HG02840 (cell line): ENCODE results near the gene UVRAG.
"Not testable (repeated sequence)": the region's sequence is repeated elsewhere in the genome, so short reads cannot be mapped to it uniquely, and the experiment has no call there.

Experiments used
- ATAC-seq: cut with Tn5 transposase; IDR thresholded peaks from one replicate; pipeline ENCODE4 v1.9.1; 2021; ENCODE audit warnings: mild to moderate bottlenecking, moderate library complexity, moderate number of reproducible peaks; ENCODE audit not compliant: unreplicated experiment, low FRiP score

Gene UVRAG

GRCh38 chr11:75873417-75874221 lies 58.6 kb downstream of the UVRAG start:
- ATAC-seq, result peak; percentile 62

GRCh38 chr11:75874684-75875341 lies 59.8 kb downstream of the UVRAG start:
- ATAC-seq, result no peak

GRCh38 chr11:75877327-75877726 lies 62.3 kb downstream of the UVRAG start:
- ATAC-seq, result not testable (repeated sequence)

- not testable (repeated sequence) for ATAC-seq
Observed at GRCh38 chr11:75877931-75878330, 62.9 kb downstream of the UVRAG start.

- ATAC-seq, result no peak
Observed at GRCh38 chr11:75878933-75879332, 63.9 kb downstream of the UVRAG start.

- ATAC-seq, result no peak
Observed at GRCh38 chr11:75879737-75880136, 64.7 kb downstream of the UVRAG start.

GRCh38 chr11:75880343-75880742 lies 65.3 kb downstream of the UVRAG start:
- not testable (repeated sequence) for ATAC-seq

GRCh38 chr11:75884321-75884720 lies 69.3 kb downstream of the UVRAG start:
- no peak for ATAC-seq

GRCh38 chr11:75888416-75888815 lies 73.4 kb downstream of the UVRAG start:
- ATAC-seq, result no peak

- ATAC-seq, result no peak
Observed at GRCh38 chr11:75891947-75892739, 77.1 kb downstream of the UVRAG start.

- no peak for ATAC-seq
Observed at GRCh38 chr11:75893251-75893650, 78.2 kb downstream of the UVRAG start.

- ATAC-seq, result no peak
Observed at GRCh38 chr11:75894036-75894585, 79.1 kb downstream of the UVRAG start.

GRCh38 chr11:75896843-75897419 lies 81.9 kb downstream of the UVRAG start:
- ATAC-seq, result no peak

- ATAC-seq, result no peak
Observed at GRCh38 chr11:75898871-75899270, 83.9 kb downstream of the UVRAG start.

- no peak for ATAC-seq
Observed at GRCh38 chr11:75899806-75900205, 84.8 kb downstream of the UVRAG start.

- ATAC-seq, result no peak
Observed at GRCh38 chr11:75900848-75901247, 85.8 kb downstream of the UVRAG start.

- no peak for ATAC-seq
Observed at GRCh38 chr11:75902631-75903030, 87.6 kb downstream of the UVRAG start.

GRCh38 chr11:75903276-75903675 lies 88.3 kb downstream of the UVRAG start:
- no peak for ATAC-seq

GRCh38 chr11:75905434-75905833 lies 90.4 kb downstream of the UVRAG start:
- no peak for ATAC-seq

- no peak for ATAC-seq
Observed at GRCh38 chr11:75907906-75908527, 93.0 kb downstream of the UVRAG start.
